ENCODE measurements around the gene PLA2G4C.

DNA sequence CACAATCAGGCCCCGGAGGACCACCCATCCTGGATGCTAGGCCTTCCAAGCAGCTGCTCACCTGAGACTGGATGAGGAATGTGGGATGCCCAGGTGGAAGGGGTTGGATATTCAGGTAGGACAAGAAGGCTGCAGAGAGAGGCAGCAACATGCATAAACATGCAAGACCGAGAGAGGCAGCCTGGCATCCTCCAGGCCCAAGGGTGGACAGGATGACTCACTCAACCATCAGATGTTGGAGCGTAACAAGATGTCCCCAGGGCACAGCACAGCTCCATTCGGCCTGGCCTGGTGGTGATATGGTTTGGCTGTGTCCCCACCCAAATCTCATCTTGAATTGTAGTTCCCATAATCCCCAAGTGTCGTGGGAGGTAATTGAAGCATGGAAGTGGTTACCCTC is 56.8 kb downstream of the PLA2G4C start:
- TF ChIP-seq, protein P1, sequence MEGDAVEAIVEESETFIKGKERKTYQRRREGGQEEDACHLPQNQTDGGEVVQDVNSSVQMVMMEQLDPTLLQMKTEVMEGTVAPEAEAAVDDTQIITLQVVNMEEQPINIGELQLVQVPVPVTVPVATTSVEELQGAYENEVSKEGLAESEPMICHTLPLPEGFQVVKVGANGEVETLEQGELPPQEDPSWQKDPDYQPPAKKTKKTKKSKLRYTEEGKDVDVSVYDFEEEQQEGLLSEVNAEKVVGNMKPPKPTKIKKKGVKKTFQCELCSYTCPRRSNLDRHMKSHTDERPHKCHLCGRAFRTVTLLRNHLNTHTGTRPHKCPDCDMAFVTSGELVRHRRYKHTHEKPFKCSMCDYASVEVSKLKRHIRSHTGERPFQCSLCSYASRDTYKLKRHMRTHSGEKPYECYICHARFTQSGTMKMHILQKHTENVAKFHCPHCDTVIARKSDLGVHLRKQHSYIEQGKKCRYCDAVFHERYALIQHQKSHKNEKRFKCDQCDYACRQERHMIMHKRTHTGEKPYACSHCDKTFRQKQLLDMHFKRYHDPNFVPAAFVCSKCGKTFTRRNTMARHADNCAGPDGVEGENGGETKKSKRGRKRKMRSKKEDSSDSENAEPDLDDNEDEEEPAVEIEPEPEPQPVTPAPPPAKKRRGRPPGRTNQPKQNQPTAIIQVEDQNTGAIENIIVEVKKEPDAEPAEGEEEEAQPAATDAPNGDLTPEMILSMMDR (IDR thresholded peaks at IDR 0.05; ENCODE audit: insufficient read depth, low read depth, low read length): no peak
- TF ChIP-seq EZH2 (IDR thresholded peaks at IDR 0.05; ENCODE audit: insufficient read depth, low read length): no peak

All from astrocyte (in vitro differentiated cells and primary cell).